ENCODE measurements around the gene VPS35L.

The VPS35L gene

DNA sequence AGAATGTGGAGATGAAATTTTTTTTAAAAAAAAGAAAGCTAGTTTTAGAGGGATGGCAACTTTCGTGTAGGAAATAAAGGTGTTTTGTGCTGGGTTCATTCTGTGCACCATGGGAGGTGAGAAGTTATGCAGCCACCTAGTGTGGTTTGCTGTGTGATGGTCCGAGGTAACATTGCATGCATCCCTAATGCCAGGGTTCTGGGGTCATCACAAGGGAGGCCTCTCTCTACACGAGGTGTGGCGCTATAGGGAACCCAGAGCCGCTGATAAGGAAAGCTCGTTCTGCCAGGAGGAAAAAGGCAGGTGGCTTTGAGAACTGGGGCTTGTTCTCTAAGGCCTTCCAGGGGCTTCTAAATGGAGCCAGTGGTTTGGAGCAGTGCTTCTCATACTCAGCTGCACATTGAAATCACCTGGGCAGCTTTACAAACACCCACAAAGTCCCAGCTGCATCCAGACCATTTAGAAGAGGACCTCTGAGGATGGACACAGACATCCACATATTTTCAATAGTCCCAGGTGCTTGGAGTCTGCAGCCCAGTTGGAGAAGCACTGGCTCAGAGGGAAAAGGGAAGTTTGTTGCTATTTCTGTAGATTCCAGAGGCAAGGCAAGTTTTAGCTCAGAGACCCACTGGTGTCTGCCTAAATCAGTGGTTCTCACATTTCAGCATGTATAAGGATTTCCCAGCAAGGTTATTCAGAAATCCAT, 43.5 kb downstream of the VPS35L start:
- no peak for DNase-seq

DNA sequence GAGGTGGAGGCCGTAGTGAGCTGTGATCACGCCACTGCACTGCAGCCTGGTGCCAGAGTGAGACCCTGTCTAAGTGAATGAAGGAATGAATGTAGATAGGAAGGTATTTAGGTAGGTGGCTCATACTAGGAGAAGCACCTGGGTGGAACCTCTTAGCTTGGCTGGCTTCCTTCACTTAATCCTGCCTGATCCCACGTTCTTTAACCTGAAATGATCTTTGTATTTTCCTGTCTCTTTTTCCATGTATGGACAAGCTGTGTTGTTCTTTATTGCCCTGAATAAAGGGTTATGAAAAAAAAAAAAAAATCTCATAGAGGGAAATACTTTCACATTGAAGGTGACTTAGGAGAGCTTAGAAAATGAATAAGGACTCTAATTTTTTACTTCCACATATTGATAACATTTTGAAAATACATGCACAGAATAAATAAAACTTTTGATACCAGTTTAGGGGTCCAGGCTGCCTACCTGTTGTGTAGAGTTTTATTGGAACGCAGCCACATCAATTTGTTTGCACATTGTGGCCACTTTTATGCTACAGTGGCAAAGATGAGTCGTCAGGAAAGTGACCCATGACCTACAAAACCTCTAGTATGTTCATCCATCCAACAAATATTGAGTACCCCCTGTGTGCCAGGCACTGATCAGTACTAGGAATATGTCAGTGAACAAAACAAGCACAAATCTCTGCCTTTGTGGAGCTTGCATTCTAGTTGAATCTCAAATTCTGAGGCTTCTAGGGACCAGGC, 44.6 kb downstream of the VPS35L start:
- no peak for DNase-seq

DNA sequence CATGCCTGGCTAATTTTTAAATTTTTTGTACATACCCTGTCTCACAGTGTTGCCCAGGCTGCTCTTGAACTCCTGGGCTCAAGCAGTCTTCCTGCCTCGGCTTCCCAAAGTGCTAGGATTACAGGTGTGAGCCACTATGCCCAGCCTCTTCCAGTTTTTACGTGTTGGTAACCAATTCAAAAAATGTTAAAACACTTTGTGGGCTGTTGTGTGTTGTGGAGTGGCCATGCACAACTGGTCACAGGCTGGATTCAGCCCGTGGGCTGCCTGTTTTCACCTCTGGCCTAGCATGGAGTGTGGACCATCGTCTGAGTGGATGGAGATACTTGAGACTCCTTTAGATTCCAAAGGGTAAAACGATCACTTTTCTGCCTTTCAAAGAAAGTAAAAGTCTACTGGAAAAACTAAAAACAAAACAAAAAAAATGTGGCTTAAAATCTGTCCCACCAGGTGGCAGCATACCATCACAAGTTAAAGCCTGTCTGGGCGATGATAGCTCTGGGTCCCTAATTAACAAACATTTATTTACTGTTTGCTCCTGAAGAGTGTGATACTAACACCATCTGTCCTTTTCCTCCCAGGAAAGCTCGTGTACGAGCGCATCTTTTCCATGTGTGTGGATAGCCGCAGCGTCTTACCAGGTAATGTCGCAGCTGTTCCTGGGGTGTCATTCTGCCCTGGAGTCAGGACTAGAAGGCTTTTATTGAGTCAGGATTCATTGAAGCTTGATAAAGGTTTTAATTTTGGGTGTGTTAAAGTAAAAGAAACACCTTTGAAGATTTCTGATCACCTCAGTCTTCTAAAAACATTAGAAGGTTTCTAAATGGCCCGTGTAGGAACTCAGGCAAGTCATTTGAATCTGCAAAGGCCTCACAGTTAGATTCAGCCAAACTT, 45.8 kb downstream of the VPS35L start:
- DNase-seq: peak; percentile 31

- no peak for DNase-seq
These were observed 49.4 kb downstream of the VPS35L start for GRCh38 chr16:19604911-19605310.

- no peak for DNase-seq
These were observed 50.2 kb downstream of the VPS35L start for GRCh38 chr16:19605701-19606100.

DNA sequence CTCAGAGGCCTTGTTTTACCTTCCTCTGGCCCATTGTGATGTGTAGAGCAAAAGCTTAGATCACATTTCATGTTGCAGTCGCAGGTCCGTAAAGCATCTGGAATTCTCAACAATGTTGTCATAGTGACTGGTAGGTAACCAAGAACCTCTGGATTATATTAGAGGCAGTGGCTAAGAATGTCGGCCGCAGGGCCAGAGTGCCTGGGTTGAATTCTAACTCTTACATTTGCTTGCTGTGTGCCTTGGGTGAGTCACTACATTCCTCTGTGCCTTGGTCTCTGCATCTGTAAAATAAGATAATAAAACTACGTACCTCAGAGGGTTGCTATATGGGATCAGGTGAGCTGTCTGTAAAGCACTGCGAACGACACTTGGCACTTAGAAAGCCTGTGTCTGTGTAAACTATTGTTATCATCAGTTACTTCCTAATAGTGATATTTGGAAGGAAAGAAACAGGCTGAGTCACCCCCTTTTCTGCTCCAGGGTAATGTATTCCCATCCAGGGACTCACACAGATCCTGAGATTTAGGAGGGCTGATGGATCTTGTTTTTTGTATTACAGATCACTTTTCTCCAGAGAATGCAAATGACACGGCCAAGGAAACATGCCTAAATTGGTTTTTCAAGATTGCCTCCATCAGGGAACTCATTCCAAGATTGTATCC, 52.2 kb downstream of the VPS35L start:
- DNase-seq: no peak

- DNase-seq: no peak
These were observed 53.9 kb downstream of the VPS35L start for GRCh38 chr16:19609359-19609758.

DNA sequence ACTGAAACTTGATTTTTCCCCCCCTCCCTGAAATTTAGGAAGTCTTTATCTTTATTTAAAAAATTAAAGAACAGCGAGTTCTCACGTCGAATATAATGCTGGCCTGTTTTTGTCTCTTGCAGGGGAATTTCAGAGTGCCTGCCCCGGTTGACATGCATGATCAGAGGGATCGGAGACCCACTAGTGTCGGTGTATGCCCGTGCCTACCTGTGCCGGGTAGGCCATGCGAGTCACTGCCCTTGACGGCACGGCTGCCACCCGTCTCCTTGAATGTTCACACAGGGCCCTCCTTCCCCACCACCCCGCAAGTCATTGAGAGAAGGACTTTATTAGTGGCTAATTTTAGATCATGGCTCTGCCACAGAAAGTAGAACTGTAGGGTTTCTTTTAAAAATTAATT, 54.7 kb downstream of the VPS35L start:
- DNase-seq: no peak

DNA sequence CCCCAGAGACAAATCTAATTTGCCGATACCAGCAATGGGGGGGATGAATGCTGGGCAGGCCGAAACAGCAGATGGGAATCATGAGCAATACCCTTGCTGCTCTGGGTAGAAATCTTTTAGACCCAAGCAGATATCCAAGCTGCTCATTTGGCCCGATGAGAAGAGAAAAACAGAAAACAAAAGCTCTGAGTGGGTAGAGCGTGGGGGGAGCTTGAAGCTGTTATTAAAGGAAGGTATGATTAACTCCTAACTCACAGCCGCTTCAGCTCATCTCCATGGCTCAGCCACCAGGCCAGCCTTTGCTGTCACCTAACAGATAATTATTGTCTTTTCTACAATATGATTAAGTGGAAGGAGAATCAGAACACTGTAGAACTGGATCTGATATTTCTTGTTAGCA, 58.3 kb downstream of the VPS35L start:
- no peak for DNase-seq

DNA sequence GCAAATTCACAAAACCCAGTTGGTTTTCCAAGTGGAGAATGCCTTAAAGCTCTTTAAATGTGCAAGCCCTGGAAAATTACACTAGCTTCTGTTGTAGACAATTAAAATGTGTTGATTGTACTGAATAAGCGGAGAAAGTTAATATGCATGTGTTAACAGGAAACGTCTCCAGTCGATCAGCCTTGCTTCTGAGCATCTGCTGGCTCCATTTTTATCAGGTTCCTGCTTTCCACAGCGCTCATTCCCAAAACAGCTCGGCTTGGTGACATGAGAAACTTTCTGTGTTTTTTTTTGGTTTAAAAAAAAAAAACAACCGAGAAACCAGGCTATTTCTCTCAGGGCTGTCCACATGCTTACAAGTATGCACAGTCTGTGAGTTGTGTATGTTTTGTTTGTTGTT, 60.7 kb downstream of the VPS35L start:
- no peak for DNase-seq

- no peak for DNase-seq
These were observed 63.4 kb downstream of the VPS35L start for GRCh38 chr16:19618876-19619275.

GRCh38 chr16:19621445-19621844, 65.9 kb downstream of the VPS35L start:
- no peak for DNase-seq

GRCh38 chr16:19625039-19625438, 69.5 kb downstream of the VPS35L start:
- DNase-seq: no peak

DNA sequence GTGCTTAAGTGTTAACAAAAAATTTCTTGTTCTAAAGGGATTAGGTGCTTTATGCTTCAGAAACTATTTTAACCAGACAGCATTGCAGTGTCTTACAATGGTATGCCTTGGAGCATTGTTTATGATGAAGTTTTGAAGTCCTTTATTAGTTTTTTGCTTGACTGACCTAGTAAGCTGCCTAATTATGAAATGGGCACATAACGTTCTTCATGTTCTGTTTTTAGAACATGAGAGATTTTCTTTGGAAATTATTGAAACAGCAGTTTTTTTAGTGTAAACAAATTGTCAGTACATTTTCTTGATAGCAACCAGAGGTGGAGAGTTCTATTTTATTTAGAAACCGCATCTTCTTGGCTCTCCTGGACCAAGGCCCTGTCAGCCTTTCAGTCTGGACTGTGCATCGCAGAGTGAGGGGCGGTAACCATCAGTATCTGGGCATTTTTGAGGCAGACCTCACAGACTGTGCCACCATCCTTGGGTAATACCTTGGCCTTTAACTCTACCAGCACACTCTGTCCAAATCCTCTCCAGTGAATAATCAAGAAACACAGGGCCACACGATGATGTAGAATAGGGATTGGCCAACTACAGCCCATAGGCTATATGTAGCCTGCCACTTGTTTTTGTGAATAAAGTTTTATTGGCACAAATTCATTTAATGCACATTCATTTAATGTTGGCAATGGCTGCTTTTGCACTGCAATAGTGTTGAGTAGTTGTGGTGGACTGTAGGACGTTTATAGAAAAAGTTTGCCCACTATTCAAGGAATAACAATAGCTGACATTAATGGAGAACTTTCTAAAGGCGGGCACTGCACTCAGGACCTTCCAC, 81.1 kb downstream of the VPS35L start:
- no peak for DNase-seq

GRCh38 chr16:19639986-19640421, 84.5 kb downstream of the VPS35L start:
- DNase-seq: no peak

DNA sequence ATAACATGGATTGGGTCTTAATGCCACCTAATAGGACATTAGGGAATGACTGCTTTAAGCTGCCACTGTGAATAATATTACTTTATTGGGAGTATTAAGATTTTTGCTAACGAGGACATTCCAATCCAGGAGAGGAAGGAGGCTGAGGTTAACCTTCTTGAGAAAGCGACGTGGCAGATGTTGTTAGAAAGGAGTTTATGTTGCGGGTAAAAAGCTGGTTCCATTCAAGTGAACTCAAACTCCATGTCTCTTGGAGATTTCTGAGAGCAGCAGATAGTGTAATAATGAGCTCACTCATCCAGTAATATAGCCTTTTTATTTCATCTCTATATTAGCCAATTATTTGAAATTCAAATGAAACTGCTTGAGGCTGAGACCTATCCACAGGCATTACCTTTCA, 87.0 kb downstream of the VPS35L start:
- DNase-seq: no peak

DNA sequence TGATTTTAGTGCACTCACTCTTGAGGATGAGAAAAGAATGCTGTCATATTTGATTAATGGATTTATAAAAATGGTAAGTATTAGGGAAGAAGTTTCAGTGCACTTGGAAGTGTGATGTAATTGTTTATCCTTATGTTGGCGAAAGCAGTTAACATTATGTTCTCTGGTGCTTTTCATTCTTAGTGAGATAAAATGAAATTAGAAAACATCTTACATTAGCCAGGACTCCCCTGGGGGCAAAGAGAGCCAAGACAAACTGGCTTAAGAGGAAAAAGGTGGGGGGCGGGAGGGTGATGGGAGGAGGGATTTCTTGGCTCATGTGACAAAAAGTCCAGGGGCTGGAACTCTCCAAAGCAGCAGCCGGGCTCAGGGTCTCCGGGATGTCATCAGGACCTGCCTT, 89.4 kb downstream of the VPS35L start:
- no peak for DNase-seq

GRCh38 chr16:19645557-19645981, 90.1 kb downstream of the VPS35L start:
- DNase-seq: no peak

DNA sequence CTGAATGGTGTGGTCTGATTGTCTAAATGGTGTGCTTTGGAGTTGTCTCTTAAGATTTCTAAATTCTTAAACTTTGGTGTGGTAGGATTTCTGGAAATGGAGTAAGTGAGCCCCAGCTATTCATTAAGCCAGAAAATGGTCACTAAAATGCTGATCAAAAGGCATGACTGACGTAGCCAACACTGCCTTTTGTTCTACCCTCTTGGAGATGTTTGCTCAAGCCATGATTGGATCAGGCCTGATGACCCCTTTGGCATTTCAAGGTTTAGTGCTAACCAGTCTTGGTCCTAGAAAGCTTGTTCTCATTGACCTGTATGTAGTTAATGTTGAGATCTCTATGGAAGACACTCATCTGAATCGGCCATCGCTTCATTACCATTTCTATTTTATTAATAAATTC, 94.5 kb downstream of the VPS35L start:
- DNase-seq: no peak

DNA sequence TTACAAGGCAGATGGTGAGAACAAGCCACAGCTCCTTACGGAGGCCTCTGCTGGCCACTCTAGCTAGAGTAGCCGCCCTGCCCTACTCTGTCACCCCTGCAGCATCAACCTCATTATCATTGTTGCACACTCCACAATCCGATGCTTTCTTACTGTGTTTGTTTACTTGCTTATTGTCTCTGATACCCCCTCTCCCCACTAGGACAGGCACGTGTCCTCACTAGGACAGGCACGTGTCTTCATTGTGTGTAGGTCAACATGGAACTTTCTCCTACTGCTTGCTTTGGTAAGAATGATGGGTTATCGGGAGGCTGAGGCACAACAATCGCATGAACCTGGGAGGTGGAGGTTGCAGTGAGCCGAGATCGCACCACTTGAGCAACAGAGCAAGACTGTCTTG, 98.6 kb downstream of the VPS35L start:
- no peak for DNase-seq

DNA sequence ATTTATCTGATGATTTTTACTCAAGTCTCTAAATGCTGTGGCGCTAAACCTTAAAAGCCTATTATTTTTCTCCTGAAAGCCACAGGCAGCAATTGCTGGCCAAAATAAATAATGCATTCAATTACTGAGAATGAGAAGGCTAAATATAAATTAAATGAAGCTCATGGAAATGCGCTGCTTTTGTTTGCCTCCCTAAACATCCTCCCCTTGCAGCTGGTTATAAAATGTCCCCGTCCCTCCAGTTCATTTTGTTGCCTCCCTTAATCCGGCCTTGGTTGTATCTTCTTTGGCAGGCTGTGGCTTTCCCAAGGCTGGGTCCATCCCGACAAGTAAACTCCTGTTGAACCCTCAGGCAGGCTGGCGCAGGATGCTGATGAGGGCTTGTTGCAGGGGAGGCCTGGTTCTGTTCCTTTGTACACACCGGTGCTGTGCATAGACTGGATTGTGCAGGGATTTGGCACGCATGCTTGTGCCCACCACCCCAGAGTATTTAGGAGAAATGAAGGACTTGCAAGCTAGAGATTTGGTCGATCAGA, 99.8 kb downstream of the VPS35L start:
- DNase-seq: no peak

GRCh38 chr16:19657831-19658230, 102.3 kb downstream of the VPS35L start:
- no peak for DNase-seq
